H1 (cell line): ENCODE data around the gene GTF2IRD1. TPM values are rescaled to one million over a fixed set of nuclear protein-coding genes. Genes with fewer than 3 reads are reported as not detected.

Source experiments
- CTCF ChIA-PET: fragments of 300-600 bp; sonication (Branson Sonifier 250); formaldehyde crosslinking; loops from one replicate; lab custom pipeline; 2021; ENCODE audit not compliant: partially characterized antibody; lab: Charles Lee
- POLR2A ChIA-PET: fragments of 300-600 bp; sonication (Branson Sonifier 250); formaldehyde crosslinking; loops from one replicate; lab custom pipeline; 2021; ENCODE audit warnings: inconsistent platforms; ENCODE audit not compliant: partially characterized antibody; lab: Charles Lee
- DNase-seq, 2 experiments: peaks; one replicate each; pipeline versions ENCODE4 v3.0.0 to v3.0.0-alpha.2; 2010 to 2022; ENCODE audit warnings: low spot score in 2 of 2, low read depth in 1 of 2, mixed read lengths in 1 of 2
- FAIRE-seq: peaks from 2 replicates; lab custom pipeline; 2011; peaks lifted over from hg19 to GRCh38; lab: Jason Lieb, UNC
- H2AFZ ChIP-seq: 2 replicates; pipeline ENCODE4 v1.8.1; 2012; ENCODE audit warnings: low read length, inconsistent platforms
- H2AK5ac ChIP-seq: 2 replicates; pipeline ENCODE4 v1.6.1; 2013; ENCODE audit warnings: low read depth, low read length
- H2BK120ac ChIP-seq: replicated peaks from 2 replicates; pipeline ENCODE3; 2013; ENCODE audit warnings: low read depth, low read length, inconsistent platforms
- H2BK12ac ChIP-seq: 2 replicates; pipeline ENCODE4 v1.6.1; 2013; ENCODE audit warnings: low read depth, low read length
- H2BK15ac ChIP-seq: 2 replicates; pipeline ENCODE4 v1.6.1; 2013; ENCODE audit warnings: low read length
- H2BK20ac ChIP-seq: 2 replicates; pipeline ENCODE4 v1.6.1; 2013; ENCODE audit warnings: low read length
- H2BK5ac ChIP-seq: 2 replicates; pipeline ENCODE4 v1.6.1; 2013; ENCODE audit warnings: low read depth, low read length
- H3K14ac ChIP-seq: 2 replicates; pipeline ENCODE4 v1.6.1; 2013; ENCODE audit warnings: inconsistent platforms; ENCODE audit not compliant: insufficient read length
- H3K18ac ChIP-seq: 2 replicates; pipeline ENCODE4 v1.6.1; 2013; ENCODE audit warnings: low read length; ENCODE audit errors: extremely low read depth
- H3K23ac ChIP-seq: 2 replicates; pipeline ENCODE4 v1.6.1; 2013; ENCODE audit warnings: inconsistent platforms; ENCODE audit not compliant: insufficient read length
- H3K23me2 ChIP-seq: 2 replicates; pipeline ENCODE4 v1.6.1; 2013; ENCODE audit warnings: low read depth, low read length
- H3K27ac ChIP-seq: 2 replicates; pipeline ENCODE4 v1.6.1; 2011; ENCODE audit warnings: low read depth, low read length, inconsistent platforms
- H3K27me3 ChIP-seq, 4 experiments: replicated peaks in 1 of 4; 1 replicate in 1 of 4; 2 replicates in 3 of 4; pipeline versions ENCODE4 v1.6.1 to v1.8.1; 2011 to 2013; ENCODE audit warnings: low read length in 3 of 4, mild to moderate bottlenecking in 3 of 4, inconsistent platforms in 2 of 4, mixed read lengths in 2 of 4, moderate library complexity in 1 of 4; ENCODE audit not compliant: control insufficient read depth in 3 of 4, insufficient read depth in 3 of 4; ENCODE audit errors: extremely low read depth in 1 of 4
- H3K36me3 ChIP-seq, 4 experiments: 2 replicates each; pipeline versions ENCODE4 v1.6.1 to v1.8.1; 2011 to 2013; ENCODE audit warnings: mild to moderate bottlenecking in 4 of 4, low read length in 3 of 4, moderate library complexity in 2 of 4, control low read depth in 1 of 4, inconsistent platforms in 1 of 4; ENCODE audit not compliant: insufficient read depth in 4 of 4, control insufficient read depth in 2 of 4
- H3K4ac ChIP-seq: replicated peaks from 2 replicates; pipeline ENCODE3; 2013; ENCODE audit warnings: low read length, low read depth, mixed read lengths, inconsistent platforms; ENCODE audit not compliant: insufficient read length
- H3K4me1 ChIP-seq, 4 experiments: replicated peaks in 1 of 4; 1 replicate in 1 of 4; 2 replicates in 3 of 4; pipeline versions ENCODE4 v1.6.1 to v1.8.1; 2011 to 2013; ENCODE audit warnings: low read length in 3 of 4, inconsistent platforms in 2 of 4, mixed read lengths in 1 of 4; ENCODE audit not compliant: insufficient read depth in 4 of 4, control insufficient read depth in 3 of 4
- H3K4me2 ChIP-seq, 2 experiments: 2 replicates each; pipeline versions ENCODE4 v1.6.1 to v1.8.1; 2011 to 2013; ENCODE audit warnings: low read depth in 2 of 2, low read length in 2 of 2, control low read depth in 1 of 2, inconsistent platforms in 1 of 2, mild to moderate bottlenecking in 1 of 2; ENCODE audit not compliant: insufficient read depth in 1 of 2
- H3K4me3 ChIP-seq, 4 experiments: fragments of 200-600, 300-600 bp in 1 of 4; sonication (generic), shearing (Covaris generic), sonication (Bioruptor Twin) in 1 of 4; 2 replicates each; pipeline versions ENCODE4 v1.5.1 to v1.8.1; 2011 to 2016; ENCODE audit warnings: low read length in 4 of 4, low read depth in 3 of 4, control low read depth in 2 of 4, inconsistent platforms in 2 of 4, mild to moderate bottlenecking in 2 of 4, mixed read lengths in 1 of 4, moderate library complexity in 1 of 4; ENCODE audit not compliant: insufficient read depth in 2 of 4; ENCODE audit errors: extremely low read depth in 1 of 4
- H3K56ac ChIP-seq: replicated peaks from 2 replicates; pipeline ENCODE3; 2013; ENCODE audit warnings: low read depth, mild to moderate bottlenecking, mixed read lengths, low read length, inconsistent platforms; ENCODE audit not compliant: insufficient read length
- H3K79me1 ChIP-seq: 2 replicates; pipeline ENCODE4 v1.6.1; 2013; ENCODE audit warnings: low read depth, low read length, control low read depth
- H3K79me2 ChIP-seq, 2 experiments: 2 replicates each; pipeline versions ENCODE4 v1.6.1 to v1.8.1; 2012 to 2013; ENCODE audit warnings: low read length in 2 of 2, mild to moderate bottlenecking in 2 of 2, inconsistent platforms in 1 of 2; ENCODE audit not compliant: insufficient read depth in 2 of 2, control insufficient read depth in 1 of 2
- H3K9ac ChIP-seq, 4 experiments: replicated peaks in 1 of 4; 1 replicate in 1 of 4; 2 replicates in 3 of 4; pipeline versions ENCODE4 v1.6.1 to v1.8.1; 2011 to 2013; ENCODE audit warnings: low read depth in 3 of 4, low read length in 3 of 4, control low read depth in 2 of 4, mild to moderate bottlenecking in 2 of 4, moderate library complexity in 2 of 4, inconsistent platforms in 1 of 4; ENCODE audit errors: extremely low read depth in 1 of 4
- H3K9me3 ChIP-seq, 2 experiments: 2 replicates each; pipeline versions ENCODE4 v1.6.1 to v1.8.1; 2012 to 2013; ENCODE audit warnings: mild to moderate bottlenecking in 2 of 2, moderate library complexity in 2 of 2, control low read depth in 1 of 2, inconsistent platforms in 1 of 2, low read depth in 1 of 2, low read length in 1 of 2, mixed read lengths in 1 of 2; ENCODE audit not compliant: insufficient read depth in 2 of 2
- H4K20me1 ChIP-seq, 2 experiments: replicated peaks in 1 of 2; 2 replicates each; pipeline versions ENCODE3 to v1.8.1; 2011 to 2013; ENCODE audit warnings: inconsistent platforms in 2 of 2, low read length in 2 of 2, mild to moderate bottlenecking in 1 of 2; ENCODE audit not compliant: insufficient read depth in 2 of 2, control insufficient read depth in 1 of 2
- H4K5ac ChIP-seq: 2 replicates; pipeline ENCODE4 v1.6.1; 2013; ENCODE audit warnings: low read length, low read depth, mixed read lengths, inconsistent platforms; ENCODE audit not compliant: insufficient read length
- H4K8ac ChIP-seq: 2 replicates; pipeline ENCODE4 v1.8.0; 2013; ENCODE audit warnings: mild to moderate bottlenecking, moderate library complexity, low read length, inconsistent platforms; ENCODE audit not compliant: insufficient read depth; ENCODE audit errors: extremely low read depth
- H4K91ac ChIP-seq: replicated peaks from 2 replicates; pipeline ENCODE3; 2013; ENCODE audit warnings: low read length, mixed read lengths, inconsistent platforms; ENCODE audit not compliant: insufficient read length
- EP300 ChIP-seq, 2 experiments: IDR thresholded peaks; 1 replicate in 1 of 2; 2 replicates in 1 of 2; pipeline ENCODE4 v1.6.1; 2011 to 2012; ENCODE audit warnings: low read depth in 2 of 2, low read length in 2 of 2, mild to moderate bottlenecking in 2 of 2, borderline replicate concordance in 1 of 2, inconsistent platforms in 1 of 2, moderate library complexity in 1 of 2
- JUND ChIP-seq: IDR thresholded peaks from 2 replicates; pipeline ENCODE4 v1.6.1; 2011; ENCODE audit warnings: mild to moderate bottlenecking, improper control_type of control experiment, low read length
- KDM1A ChIP-seq: fragments of 200-600, 300-600 bp; sonication (generic); IDR thresholded peaks from 2 replicates; pipeline ENCODE4 v1.7.1; 2016; ENCODE audit warnings: mild to moderate bottlenecking, low read length, borderline replicate concordance
- NANOG ChIP-seq: IDR thresholded peaks from 2 replicates; pipeline ENCODE4 v1.6.1; 2011; ENCODE audit warnings: low read length, low read depth, mild to moderate bottlenecking, inconsistent platforms; ENCODE audit not compliant: insufficient read depth, poor library complexity, severe bottlenecking
- POU5F1 ChIP-seq: IDR thresholded peaks from 2 replicates; pipeline ENCODE4 v1.6.1; 2011; ENCODE audit warnings: low read depth, mild to moderate bottlenecking, low read length, moderate library complexity
- RXRA ChIP-seq: IDR thresholded peaks from 2 replicates; pipeline ENCODE4 v1.6.1; 2011; ENCODE audit warnings: low read depth, mild to moderate bottlenecking, low read length, moderate library complexity; ENCODE audit not compliant: insufficient read depth
- SP2 ChIP-seq: IDR thresholded peaks from 2 replicates; pipeline ENCODE4 v1.6.1; 2012; ENCODE audit warnings: mild to moderate bottlenecking, low read length, inconsistent platforms
- SP4 ChIP-seq: IDR thresholded peaks from 2 replicates; pipeline ENCODE4 v1.6.1; 2012; ENCODE audit warnings: low read length, inconsistent platforms
- TAF7 ChIP-seq: optimal IDR thresholded peaks from 2 replicates; pipeline ENCODE3; 2011; ENCODE audit warnings: low read depth, mild to moderate bottlenecking, inconsistent platforms, low read length, moderate library complexity, borderline replicate concordance
- ZNF274 ChIP-seq: IDR thresholded peaks from 2 replicates; pipeline ENCODE4 v1.7.0; 2012; ENCODE audit warnings: low read length, borderline replicate concordance; ENCODE audit errors: extremely low read depth
- WGBS, 2 experiments: shearing (Covaris generic) in 1 of 2; methylation state at CpG; one replicate each; pipeline versions ENCODE4 v1.1.6 to v1.1.7; 2013 to 2015; ENCODE audit warnings: low lambda C conversion rate in 2 of 2, mixed read lengths in 2 of 2, inconsistent platforms in 1 of 2, low coverage in 1 of 2, missing lambda C conversion rate in 1 of 2; ENCODE audit not compliant: insufficient replicate concordance in 2 of 2, insufficient coverage in 1 of 2, insufficient read length in 1 of 2; ENCODE audit errors: extremely low coverage in 1 of 2, missing lambda C conversion rate in 1 of 2; 5-methylcytosine and 5-hydroxymethylcytosine counted together
- polyA plus RNA-seq, 7 experiments: library from polyadenylated mRNA; depleted of rRNA in 3 of 7; stranded (reverse) in 5 of 7; unstranded in 2 of 7; fragments of >200 nt in 5 of 7; fragments of 200-250 nt in 2 of 7; gene quantifications; 1 replicate in 5 of 7; 2 replicates in 1 of 7; 4 replicates in 1 of 7; pipeline versions ENCODE4 v1.2.1 to v1.2.3, GENCODE V29; 2011 to 2013; ENCODE audit warnings: missing spikeins in 2 of 7, mixed read lengths in 2 of 7
- total RNA-seq: library from RNA; stranded (reverse); fragmentation: NEBNext Ultra II Directional; extraction: Animal tissue kit (Norgen Biotek cat#: 25700); gene quantifications from 2 replicates; pipeline ENCODE4 v1.2.1, GENCODE V29; 2021

Gene GTF2IRD1
- total and polyA plus RNA-seq, 2 of the 8 experiments (the other 6 are each of a cell fraction or from before 2014, with no cell fraction given): 27.4 to 45.4 TPM

DNA sequence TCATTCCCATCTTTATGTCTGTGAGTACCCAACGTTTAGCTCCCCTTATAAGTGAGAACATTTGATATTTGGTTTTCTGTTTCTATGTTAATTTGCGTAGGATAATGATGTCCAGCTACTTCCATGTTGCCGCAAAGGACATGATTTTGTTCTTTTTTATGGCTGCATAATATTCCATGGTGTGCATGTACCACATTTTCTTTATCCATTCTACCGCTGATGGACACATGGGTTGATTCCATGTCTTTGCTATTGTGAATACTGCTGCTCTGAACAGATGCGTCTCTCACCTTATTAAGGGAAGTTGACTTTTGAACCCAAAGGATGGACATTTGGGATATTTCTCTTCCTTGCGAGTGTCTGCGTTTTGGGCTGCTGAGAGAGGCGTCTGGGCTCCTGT, 50.2 kb downstream of the GTF2IRD1 start:
- no peak overlapping the region for H3K4me2 ChIP-seq
- no peaks in the 10 kb centered on the region for H3K9me3 ChIP-seq
- H3K36me3 ChIP-seq: peaks cover 0 to 6% (median 0%) of the 10 kb centered on the region in 4 experiments; a peak in 1 of 8 replicates
- H3K79me2 ChIP-seq: peaks cover 0 to 27% of the 10 kb centered on the region in 2 experiments; a peak in 3 of 4 replicates
- peaks cover 11% of the 10 kb centered on the region for H3K79me1 ChIP-seq
- no peak overlapping the region for H2BK5ac ChIP-seq
- no peak overlapping the region for H2BK120ac ChIP-seq
- no peak overlapping the region for H4K91ac ChIP-seq
- no peak overlapping the region for H3K4me3 ChIP-seq
- TF ChIP-seq NANOG (no peak), ZNF274 (no peak), TAF7 (no peak), RXRA (no peak), SP2 (no peak), JUND (no peak), SP4 (no peak), EP300 (IDR thresholded peaks at IDR 0.05; ENCODE audit: borderline replicate concordance in 1 of 2, low read depth in 2 of 2, low read length in 2 of 2) (no peak), POU5F1 (no peak), KDM1A (no peak)
- no peak overlapping the region for H3K18ac ChIP-seq
- no peak overlapping the region for H4K8ac ChIP-seq
- 98% methylated on average over 8 of the region's 8 CpGs; no CpG with 5 or more reads in 1 of the 2 experiments for WGBS, 2 experiments
- FAIRE-seq (no peak), DNase-seq (no peak)
- H2AFZ ChIP-seq: no peak overlapping the region
- peaks cover 0 to 16% of the 10 kb centered on the region in 2 experiments for H4K20me1 ChIP-seq
- H3K14ac ChIP-seq: no peak overlapping the region
- no peak overlapping the region for H3K56ac ChIP-seq
- H3K9ac ChIP-seq: no peak overlapping the region
- H4K5ac ChIP-seq: no peak overlapping the region
- H3K4ac ChIP-seq: no peak overlapping the region
- H3K4me1 ChIP-seq: peaks cover 0 to 5% (median 0%) of the 10 kb centered on the region in 4 experiments; a peak in 2 of 7 replicates
- H2BK12ac ChIP-seq: no peak overlapping the region
- ChIA-PET CTCF (interaction anchor here (0.7 to 2.1 kb wide), 4 partner anchors 53 to 102 kb away, joined by 3 to 5 read pairs (median 4); no protein-coding TSS in a partner anchor), POLR2A (interaction anchor here (1.1 to 1.6 kb wide), 2 partner anchors 20 to 23 kb away, joined by 3 read pairs; no protein-coding TSS in a partner anchor)
- H2BK15ac ChIP-seq: no peak overlapping the region
- H2AK5ac ChIP-seq: no peak overlapping the region
- H3K27ac ChIP-seq: no peak overlapping the region
- no peak overlapping the region for H3K23ac ChIP-seq
- no peaks in the 10 kb centered on the region; the same call in 1 of the 2 replicates for H3K23me2 ChIP-seq
- H2BK20ac ChIP-seq: no peak overlapping the region
- H3K27me3 ChIP-seq: no peaks in the 10 kb centered on the region
